Sigmoid colon (tissue), 4 donors: ENCODE results near the gene TBX1.

ENCODE experiments used
- EP300 ChIP-seq, 4 donors: sonication (generic); formaldehyde crosslinking; IDR thresholded peaks; one replicate each; pipeline ENCODE4 v1.6.1; 2017; ENCODE audit warnings: antibody characterized with exemption in 4 of 4
- POLR2A ChIP-seq, 2 donors: fragments of 450-650 bp; IDR thresholded peaks; one replicate each; pipeline ENCODE4 v1.6.1; 2016; ENCODE audit warnings: antibody characterized with exemption in 2 of 2, mild to moderate bottlenecking in 2 of 2, moderate library complexity in 2 of 2
- POLR2AphosphoS5 ChIP-seq, 4 donors: sonication (generic); formaldehyde crosslinking; IDR thresholded peaks; one replicate each; pipeline ENCODE4 v1.6.1; 2017; ENCODE audit warnings: antibody characterized with exemption in 4 of 4
- TF ChIP-seq, protein P1 (sequence below), 4 experiments: fragments of 450-650 bp in 3 of 4; fragments of 200-600 bp in 1 of 4; IDR thresholded peaks; one replicate each; pipeline ENCODE4 v1.5.1; 2016 to 2019; ENCODE audit warnings: antibody characterized with exemption in 4 of 4, mild to moderate bottlenecking in 3 of 4, moderate library complexity in 2 of 4

DNA sequence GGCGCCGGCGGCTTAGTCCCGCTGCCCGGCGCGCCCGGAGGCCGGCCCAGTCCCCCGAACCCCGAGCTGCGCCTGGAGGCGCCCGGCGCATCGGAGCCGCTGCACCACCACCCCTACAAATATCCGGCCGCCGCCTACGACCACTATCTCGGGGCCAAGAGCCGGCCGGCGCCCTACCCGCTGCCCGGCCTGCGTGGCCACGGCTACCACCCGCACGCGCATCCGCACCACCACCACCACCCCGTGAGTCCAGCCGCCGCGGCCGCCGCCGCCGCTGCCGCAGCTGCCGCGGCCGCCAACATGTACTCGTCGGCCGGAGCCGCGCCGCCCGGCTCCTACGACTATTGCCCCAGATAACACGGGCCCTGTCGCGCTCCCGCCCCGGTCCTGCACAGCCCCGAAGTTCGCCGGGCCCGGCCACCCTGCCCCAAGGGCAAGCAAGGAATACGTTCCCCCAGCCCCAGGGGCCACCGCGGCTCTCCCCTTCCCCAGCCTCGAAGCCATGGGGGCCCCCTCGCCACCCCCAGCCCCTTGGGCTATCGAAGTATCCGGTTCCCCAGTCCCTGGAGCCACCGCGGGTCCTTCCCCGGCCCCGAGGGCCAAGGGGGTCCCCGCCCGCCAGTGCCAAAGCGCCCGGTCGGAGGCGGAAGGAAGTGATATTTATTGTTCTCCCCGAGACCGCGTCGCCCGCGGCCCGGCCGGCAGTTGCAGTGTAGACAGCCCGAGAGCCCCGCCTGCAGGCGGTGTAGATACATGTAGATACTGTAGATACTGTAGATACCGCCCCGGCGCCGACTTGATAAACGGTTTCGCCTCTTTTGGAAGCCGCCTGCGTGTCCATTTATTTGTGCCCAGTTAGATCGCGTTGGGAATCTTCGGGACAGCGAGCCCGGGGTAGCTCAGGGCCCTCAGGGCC lies 6.2 kb downstream of the TBX1 start:
- TF ChIP-seq POLR2A (IDR thresholded peaks at IDR 0.05) (no peak), EP300 (IDR thresholded peaks at IDR 0.05) (no peak), POLR2AphosphoS5 (IDR thresholded peaks at IDR 0.05) (no peak)
- TF ChIP-seq, protein P1, sequence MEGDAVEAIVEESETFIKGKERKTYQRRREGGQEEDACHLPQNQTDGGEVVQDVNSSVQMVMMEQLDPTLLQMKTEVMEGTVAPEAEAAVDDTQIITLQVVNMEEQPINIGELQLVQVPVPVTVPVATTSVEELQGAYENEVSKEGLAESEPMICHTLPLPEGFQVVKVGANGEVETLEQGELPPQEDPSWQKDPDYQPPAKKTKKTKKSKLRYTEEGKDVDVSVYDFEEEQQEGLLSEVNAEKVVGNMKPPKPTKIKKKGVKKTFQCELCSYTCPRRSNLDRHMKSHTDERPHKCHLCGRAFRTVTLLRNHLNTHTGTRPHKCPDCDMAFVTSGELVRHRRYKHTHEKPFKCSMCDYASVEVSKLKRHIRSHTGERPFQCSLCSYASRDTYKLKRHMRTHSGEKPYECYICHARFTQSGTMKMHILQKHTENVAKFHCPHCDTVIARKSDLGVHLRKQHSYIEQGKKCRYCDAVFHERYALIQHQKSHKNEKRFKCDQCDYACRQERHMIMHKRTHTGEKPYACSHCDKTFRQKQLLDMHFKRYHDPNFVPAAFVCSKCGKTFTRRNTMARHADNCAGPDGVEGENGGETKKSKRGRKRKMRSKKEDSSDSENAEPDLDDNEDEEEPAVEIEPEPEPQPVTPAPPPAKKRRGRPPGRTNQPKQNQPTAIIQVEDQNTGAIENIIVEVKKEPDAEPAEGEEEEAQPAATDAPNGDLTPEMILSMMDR (IDR thresholded peaks at IDR 0.05), result no peak
